ENCODE data around the gene CT47C1.

- TF ChIP-seq, protein P1, sequence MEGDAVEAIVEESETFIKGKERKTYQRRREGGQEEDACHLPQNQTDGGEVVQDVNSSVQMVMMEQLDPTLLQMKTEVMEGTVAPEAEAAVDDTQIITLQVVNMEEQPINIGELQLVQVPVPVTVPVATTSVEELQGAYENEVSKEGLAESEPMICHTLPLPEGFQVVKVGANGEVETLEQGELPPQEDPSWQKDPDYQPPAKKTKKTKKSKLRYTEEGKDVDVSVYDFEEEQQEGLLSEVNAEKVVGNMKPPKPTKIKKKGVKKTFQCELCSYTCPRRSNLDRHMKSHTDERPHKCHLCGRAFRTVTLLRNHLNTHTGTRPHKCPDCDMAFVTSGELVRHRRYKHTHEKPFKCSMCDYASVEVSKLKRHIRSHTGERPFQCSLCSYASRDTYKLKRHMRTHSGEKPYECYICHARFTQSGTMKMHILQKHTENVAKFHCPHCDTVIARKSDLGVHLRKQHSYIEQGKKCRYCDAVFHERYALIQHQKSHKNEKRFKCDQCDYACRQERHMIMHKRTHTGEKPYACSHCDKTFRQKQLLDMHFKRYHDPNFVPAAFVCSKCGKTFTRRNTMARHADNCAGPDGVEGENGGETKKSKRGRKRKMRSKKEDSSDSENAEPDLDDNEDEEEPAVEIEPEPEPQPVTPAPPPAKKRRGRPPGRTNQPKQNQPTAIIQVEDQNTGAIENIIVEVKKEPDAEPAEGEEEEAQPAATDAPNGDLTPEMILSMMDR (IDR thresholded peaks at IDR 0.05; ENCODE audit: low read length), result no peak
- no peak for TF ChIP-seq EZH2 (IDR thresholded peaks at IDR 0.05; ENCODE audit: borderline replicate concordance, low read length)
Observed at GRCh38 chrX:119055687-119056086, 17.1 kb upstream of the CT47C1 start.
